Adrenal gland (tissue), 12 donors: ENCODE results near the gene SMIM14. TPM values are rescaled to one million over a fixed set of nuclear protein-coding genes. Genes with fewer than 3 reads are reported as not detected.
"Not testable (repeated sequence)": the region's sequence is repeated elsewhere in the genome, so short reads cannot be mapped to it uniquely, and the experiment has no call there.

ENCODE experiments used
- DNase-seq, 7 donors: peaks; one replicate each; pipeline ENCODE4 v3.0.0-alpha.2; 2019 to 2020
- H3K27ac ChIP-seq, 5 donors: fragments of 200-600 bp; sonication (generic) in 4 of 5; 1 replicate in 3 of 5; 2 replicates in 2 of 5; pipeline versions ENCODE4 v1.5.1 to v1.8.0; 2016 to 2020; ENCODE audit warnings: mild to moderate bottlenecking in 1 of 5
- H3K27me3 ChIP-seq: fragments of 200-600 bp; 2 replicates; pipeline ENCODE4 v1.8.0; 2021
- H3K36me3 ChIP-seq, 2 donors: fragments of 200-600 bp; replicated peaks in 1 of 2; 1 replicate in 1 of 2; 2 replicates in 1 of 2; pipeline versions ENCODE4 v1.5.1 to v1.8.0; 2018 to 2022
- H3K4me1 ChIP-seq, 2 donors: fragments of 200-600 bp; replicated peaks in 1 of 2; 1 replicate in 1 of 2; 2 replicates in 1 of 2; pipeline versions ENCODE4 v1.5.1 to v1.8.0; 2018 to 2021
- H3K4me3 ChIP-seq, 4 donors: fragments of 200-600 bp; sonication (generic) in 3 of 4; one replicate each; pipeline ENCODE4 v1.5.1; 2016 to 2018
- H3K9me3 ChIP-seq, 3 donors: fragments of 200-600 bp; sonication (generic) in 1 of 3; replicated peaks in 1 of 3; 1 replicate in 2 of 3; 2 replicates in 1 of 3; pipeline versions ENCODE4 v1.5.1 to v1.8.0; 2016 to 2021
- CTCF ChIP-seq, 6 experiments: fragments of 450-650 bp in 4 of 6; fragments of 200-600 bp in 2 of 6; sonication (generic) in 1 of 6; IDR thresholded peaks; 1 replicate in 5 of 6; 2 replicates in 1 of 6; pipeline versions ENCODE4 v1.5.1 to v1.8.0; 2016 to 2021; ENCODE audit warnings: antibody characterized with exemption in 6 of 6, mild to moderate bottlenecking in 2 of 6, moderate library complexity in 1 of 6
- POLR2A ChIP-seq, 2 donors: fragments of 450-650 bp; IDR thresholded peaks; one replicate each; pipeline ENCODE4 v1.6.1; 2017; ENCODE audit warnings: antibody characterized with exemption in 2 of 2, mild to moderate bottlenecking in 2 of 2, moderate library complexity in 1 of 2
- WGBS, 4 donors: extraction: QIAGEN DNeasy Blood & Tissue Kit in 2 of 4; methylation state at CpG; one replicate each; pipeline versions ENCODE4 v1.1.5 to v1.1.7; 2013 to 2017; 5-methylcytosine and 5-hydroxymethylcytosine counted together
- intact Hi-C, 2 donors: fragments of 100-400 bp; cut with DNase I; formaldehyde crosslinking; loops; one replicate each; pipeline versions ENCODE4 v1.14.1 to v1.15.0; 2022 to 2023
- polyA plus RNA-seq, 3 donors: library from polyadenylated mRNA; stranded (reverse); fragments of 200-250 nt in 2 of 3; fragments of 350-450 nt in 1 of 3; fragmentation: Illumina TruSeq in 1 of 3; extraction: RNeasy Lipid Tissue Mini Kit (QIAGEN cat#74804) in 1 of 3; gene quantifications; one replicate each; pipeline ENCODE4 v1.2.3, GENCODE V29; 2013 to 2014
- total RNA-seq, 9 donors: library from RNA; depleted of rRNA in 4 of 9; stranded (reverse); fragments of >200 nt in 4 of 9; fragments of 120-200 nt in 1 of 9; fragmentation: NEBNext Ultra II Directional in 1 of 9; extraction: Animal tissue kit (Norgen Biotek cat#: 25700) in 1 of 9; gene quantifications; one replicate each; pipeline versions ENCODE4 v1.1.0 to v1.2.4, GENCODE V29; 2013 to 2023
- donor health status: healthy with polysubstance abuse.
- donor health status: Bipolar disorder and iron deficiency.
- donor health status: DM: yes; HTN: yes; CAD: no.
- donor health status: DM: no; HTN: no; CAD: no.
- donor health status: DM: no; HTN: no; CAD: no.
- donor health status: DM: yes; HTN: yes; CAD: no.

SMIM14 gene
- total and polyA plus RNA-seq, 12 donors = 24.1 to 160 (median 119) TPM

DNA sequence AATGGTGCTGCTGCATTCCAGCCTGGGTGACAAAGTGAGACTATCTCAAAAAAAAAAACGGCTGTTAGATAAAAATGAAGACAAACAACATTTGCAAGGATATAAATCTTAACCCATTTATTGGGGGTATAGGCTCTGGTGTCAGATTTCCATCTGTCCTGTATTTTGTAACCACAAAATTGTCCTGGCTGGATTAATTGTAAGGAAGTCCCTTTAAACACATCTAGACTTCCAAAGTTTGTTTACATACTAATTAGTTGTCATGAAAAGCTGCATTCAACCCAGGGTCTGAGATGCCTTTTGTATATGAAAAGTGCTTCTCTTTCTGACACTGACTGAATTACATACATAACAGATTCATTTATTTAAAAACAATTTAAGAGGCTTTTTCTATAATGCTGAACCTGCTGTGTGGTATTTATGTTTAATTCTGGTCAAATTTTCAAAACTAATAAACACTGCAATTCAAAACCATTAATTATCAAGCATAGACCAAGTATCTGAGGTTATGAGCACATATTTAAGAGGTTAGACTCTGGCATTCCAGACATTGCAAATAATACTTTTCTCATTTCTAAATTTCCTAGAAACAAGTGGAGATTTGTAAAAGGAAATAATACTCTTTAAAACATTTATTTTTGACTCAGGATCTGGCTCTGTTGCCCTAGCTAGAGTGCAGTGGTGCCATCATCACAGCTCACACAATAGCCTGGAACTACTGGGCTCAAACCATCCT is 93.9 kb downstream of the SMIM14 start:
- 0 to 22% (median 7%) methylated on average over 1 of the region's 1 CpG for WGBS, 4 donors
- no peak for DNase-seq
- intact Hi-C loops = no loop called here

DNA sequence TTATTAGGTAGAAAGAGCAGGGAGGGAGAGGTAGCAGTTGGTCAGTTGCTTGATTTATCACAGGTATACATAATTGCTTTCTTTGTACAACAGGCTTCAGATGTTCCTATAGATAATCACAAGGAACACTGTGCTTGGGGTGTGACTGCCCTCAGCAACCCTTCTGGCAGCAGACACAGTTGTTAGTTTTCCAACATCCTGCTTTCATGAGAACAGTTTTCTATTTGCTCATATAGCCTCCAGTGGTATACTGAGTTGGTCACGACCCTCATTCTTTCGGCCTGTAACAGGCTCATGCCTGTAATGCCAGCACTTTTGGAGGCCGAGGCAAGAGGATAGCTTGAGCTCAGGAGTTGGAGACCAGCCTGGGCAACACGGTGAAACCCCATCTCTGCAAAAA is 94.6 kb downstream of the SMIM14 start:
- intact Hi-C loops, H3K4me3 ChIP-seq, H3K27me3 ChIP-seq, DNase-seq, H3K9me3 ChIP-seq, H3K36me3 ChIP-seq: not testable (repeated sequence)
- Histone ChIP-seq H3K27ac (peak overlapping the region in 1 of 5 donors; percentile 20), H3K4me1 (peaks cover 0 to 17% of the 10 kb centered on the region in 2 donors)
- 88 to 96% (median 90%) methylated on average over 4 of the region's 4 CpGs for WGBS, 4 donors

More for the DNA sequence above, 93.9 kb downstream of the SMIM14 start:
- TF ChIP-seq POLR2A (IDR thresholded peaks at IDR 0.05) = no peak
- no peak for TF ChIP-seq CTCF (IDR thresholded peaks at IDR 0.05)
- H3K27ac ChIP-seq = no peak overlapping the region
- no peaks in the 10 kb centered on the region for H3K27me3 ChIP-seq
- H3K9me3 ChIP-seq = no peaks in the 10 kb centered on the region
- peaks cover 0 to 17% of the 10 kb centered on the region in 2 donors for H3K4me1 ChIP-seq
- no peak overlapping the region for H3K4me3 ChIP-seq
- no peaks in the 10 kb centered on the region for H3K36me3 ChIP-seq

- TF ChIP-seq CTCF (IDR thresholded peaks at IDR 0.05) (no peak), POLR2A (IDR thresholded peaks at IDR 0.05) (no peak)
- H3K27me3 ChIP-seq = no peaks in the 10 kb centered on the region
- WGBS, 4 donors = 84 to 89% (median 85%) methylated on average over 5 of the region's 5 CpGs
- H3K27ac ChIP-seq = no peak overlapping the region
- H3K4me3 ChIP-seq = no peak overlapping the region
- peaks cover 0 to 17% of the 10 kb centered on the region in 2 donors for H3K4me1 ChIP-seq
- no peaks in the 10 kb centered on the region for H3K36me3 ChIP-seq
- H3K9me3 ChIP-seq = no peaks in the 10 kb centered on the region
- intact Hi-C loops = no loop called here
- no peak for DNase-seq
Measured at GRCh38 chr4:39543034-39543433, 95.6 kb downstream of the SMIM14 start.

- intact Hi-C loops = no loop called here
- 73 to 77% (median 75%) methylated on average over 4 of the region's 4 CpGs for WGBS, 4 donors
- DNase-seq = no peak
Measured at GRCh38 chr4:39542611-39543012, 96.1 kb downstream of the SMIM14 start.

More at GRCh38 chr4:39542611-39543012, 96.1 kb downstream of the SMIM14 start:
- Histone ChIP-seq H3K27me3 (no peaks in the 10 kb centered on the region), H3K36me3 (no peaks in the 10 kb centered on the region), H3K4me1 (peaks cover 0 to 15% of the 10 kb centered on the region in 2 donors), H3K9me3 (no peaks in the 10 kb centered on the region), H3K27ac (no peak overlapping the region), H3K4me3 (no peak overlapping the region)
- no peak for TF ChIP-seq CTCF (IDR thresholded peaks at IDR 0.05)
- TF ChIP-seq POLR2A (IDR thresholded peaks at IDR 0.05) = no peak
